GM21423 (cell line): ENCODE results near the gene MBNL1.

Experiments used
- ATAC-seq: cut with Tn5 transposase; IDR thresholded peaks from one replicate; pipeline ENCODE4 v1.9.1; 2021; ENCODE audit warnings: mild to moderate bottlenecking, moderate library complexity; ENCODE audit not compliant: unreplicated experiment

Gene MBNL1

GRCh38 chr3:152469248-152470025, 200.7 kb downstream of the MBNL1 start:
- no peak for ATAC-seq

GRCh38 chr3:152470095-152470494, 201.4 kb downstream of the MBNL1 start:
- ATAC-seq: no peak

- no peak for ATAC-seq
Observed at GRCh38 chr3:152470893-152471292, 202.2 kb downstream of the MBNL1 start.

- ATAC-seq: peak; percentile 52
Observed at GRCh38 chr3:152471814-152472671, 203.3 kb downstream of the MBNL1 start.

- ATAC-seq: no peak
Observed at GRCh38 chr3:152472672-152472954, 203.9 kb downstream of the MBNL1 start.

- ATAC-seq: no peak
Observed at GRCh38 chr3:152474585-152474984, 205.9 kb downstream of the MBNL1 start.

- ATAC-seq: no peak
Observed at GRCh38 chr3:152477422-152477821, 208.7 kb downstream of the MBNL1 start.

GRCh38 chr3:152480282-152480953, 211.7 kb downstream of the MBNL1 start:
- ATAC-seq: peak; percentile 89

GRCh38 chr3:152486364-152486763, 217.6 kb downstream of the MBNL1 start:
- ATAC-seq: no peak

GRCh38 chr3:152488449-152488848, 219.7 kb downstream of the MBNL1 start:
- ATAC-seq: no peak

GRCh38 chr3:152491922-152492321, 223.2 kb downstream of the MBNL1 start:
- ATAC-seq: peak; percentile 81

GRCh38 chr3:152496286-152496685, 227.6 kb downstream of the MBNL1 start:
- ATAC-seq: no peak

GRCh38 chr3:152496716-152497115, 228.0 kb downstream of the MBNL1 start:
- ATAC-seq: peak; percentile 56

GRCh38 chr3:152497457-152497856, 228.7 kb downstream of the MBNL1 start:
- no peak for ATAC-seq

- no peak for ATAC-seq
Observed at GRCh38 chr3:152497890-152498289, 229.2 kb downstream of the MBNL1 start.

- ATAC-seq: no peak
Observed at GRCh38 chr3:152499791-152500385, 231.2 kb downstream of the MBNL1 start.

- peak; percentile 94 for ATAC-seq
Observed at GRCh38 chr3:152505926-152506325, 237.2 kb downstream of the MBNL1 start.

- no peak for ATAC-seq
Observed at GRCh38 chr3:152508705-152509104, 240.0 kb downstream of the MBNL1 start.

GRCh38 chr3:152511904-152512303, 243.2 kb downstream of the MBNL1 start:
- ATAC-seq: peak; percentile 78

GRCh38 chr3:152513301-152513960, 244.7 kb downstream of the MBNL1 start:
- ATAC-seq: no peak
